Stimulated activated naive CD4-positive, alpha-beta T cell (primary cell): ENCODE measurements around the gene FLT4.

ENCODE experiments used
- DNase-seq, 6 experiments: peaks; one replicate each; lab custom pipeline; 2025; lab: John Stamatoyannopoulos, UW

The FLT4 gene

DNA sequence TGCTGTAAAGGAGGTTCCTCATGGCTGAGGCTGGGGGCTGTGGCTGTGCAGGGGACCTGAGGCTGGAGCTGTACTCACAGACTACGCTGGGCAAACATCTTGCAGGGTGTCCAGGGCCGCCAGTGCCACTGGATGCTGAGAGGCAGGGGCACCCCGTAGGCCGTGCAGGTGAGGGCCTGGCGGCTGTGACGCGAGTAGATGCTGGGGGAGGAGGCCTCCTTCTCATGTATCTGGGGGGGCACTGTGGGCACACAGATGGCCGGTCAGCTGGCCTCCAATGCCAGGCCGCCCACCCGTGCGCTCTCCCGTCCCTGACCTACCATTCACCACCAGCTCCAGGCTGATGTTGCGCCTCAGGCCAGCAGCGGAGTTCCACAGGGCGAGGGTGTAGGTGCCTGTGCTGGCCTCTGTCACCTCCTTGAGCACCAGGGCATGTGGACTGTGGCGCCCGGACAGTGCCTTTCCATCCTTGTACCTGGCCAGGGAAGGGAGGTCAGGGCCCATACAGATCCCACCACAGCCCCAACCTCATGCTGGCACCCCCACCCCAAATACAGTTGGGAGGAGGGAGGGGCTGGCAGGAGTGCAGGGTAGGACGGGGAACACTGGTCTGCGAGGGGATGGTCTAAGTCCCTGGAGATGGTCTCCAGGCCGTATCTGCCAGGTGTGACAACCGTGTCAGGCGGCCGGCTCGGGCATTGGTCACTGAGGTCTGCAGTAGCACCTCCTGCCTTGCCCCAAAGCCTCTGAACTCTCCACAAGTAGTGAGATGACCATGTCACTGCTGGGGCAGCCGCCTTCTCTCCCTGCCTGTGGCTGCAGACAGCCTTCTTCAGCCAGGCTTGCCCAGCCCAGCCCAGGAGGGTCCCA, 23.4 kb downstream of the FLT4 start:
- no peak for DNase-seq

DNA sequence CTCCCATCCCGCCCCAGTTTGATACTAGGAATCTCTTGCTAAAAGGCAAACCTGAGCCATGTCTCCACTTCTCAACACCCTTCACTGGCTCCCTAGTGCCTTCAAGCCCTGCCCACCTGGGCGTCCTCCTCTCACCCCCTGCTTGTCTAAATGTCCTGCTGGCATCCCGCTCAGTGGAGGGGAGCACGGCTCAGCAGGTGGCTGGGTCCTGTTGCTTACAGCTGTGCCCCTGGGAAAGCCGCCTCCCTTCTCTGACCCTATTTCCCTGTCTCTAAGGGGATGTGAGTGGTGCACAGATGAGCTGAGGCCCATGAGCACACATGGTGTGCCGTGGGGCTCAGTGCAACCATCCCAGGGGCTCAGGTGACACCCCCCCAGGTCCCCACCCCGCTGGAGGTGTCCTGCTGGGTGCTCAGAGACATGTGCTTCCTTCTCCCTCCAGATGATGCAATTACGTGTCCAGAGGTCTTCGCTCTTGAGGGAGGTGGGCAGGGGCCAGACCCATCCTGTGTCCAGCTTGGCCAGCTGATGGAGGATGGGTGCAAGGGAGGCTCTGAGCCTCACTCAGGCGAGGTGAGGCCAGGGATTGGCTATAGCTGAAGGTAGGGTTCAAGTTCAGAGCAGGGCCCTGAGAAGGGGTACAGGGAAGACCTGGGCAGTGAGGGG, 24.1 kb downstream of the FLT4 start:
- no peak for DNase-seq

DNA sequence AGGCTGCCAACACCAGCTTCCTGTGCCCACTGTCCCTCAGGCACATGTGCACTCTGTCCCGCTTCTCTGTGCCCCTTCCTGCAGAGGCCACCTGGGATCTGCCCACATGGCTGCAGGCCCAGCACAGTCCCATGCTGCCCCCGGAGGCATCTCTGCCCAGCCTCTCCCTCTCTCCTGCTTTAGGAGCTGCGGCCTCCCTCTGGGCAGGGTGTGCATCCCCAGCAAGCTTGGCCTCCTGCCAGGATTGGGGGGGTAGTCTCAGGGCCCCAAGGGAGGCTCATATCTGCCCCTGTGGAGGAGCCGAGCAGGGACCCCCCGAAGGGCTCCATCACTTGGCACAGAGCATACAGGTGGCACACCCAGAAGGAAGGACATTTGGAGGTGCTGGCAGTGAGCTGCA, 24.8 kb downstream of the FLT4 start:
- no peak for DNase-seq

DNA sequence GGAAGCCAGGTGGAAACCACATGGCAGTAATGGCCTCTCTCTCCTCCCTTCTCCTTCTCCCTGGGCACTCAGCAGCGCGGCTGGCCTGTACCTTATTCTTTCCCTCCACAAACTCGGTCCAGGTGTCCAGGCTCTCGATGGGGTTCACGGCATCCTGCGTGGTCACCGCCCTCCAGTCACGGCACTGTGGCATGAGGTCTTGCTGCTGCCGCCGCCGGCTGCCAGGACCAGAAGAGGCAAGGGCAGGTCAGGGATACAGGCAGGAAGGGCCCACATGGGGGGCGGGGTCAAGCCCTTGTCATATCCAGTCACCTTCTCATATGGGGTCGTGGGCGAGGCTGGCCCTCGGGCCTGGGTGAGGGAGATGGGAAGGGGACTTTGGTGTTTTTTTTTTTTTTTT, 25.6 kb downstream of the FLT4 start:
- DNase-seq: no peak

DNA sequence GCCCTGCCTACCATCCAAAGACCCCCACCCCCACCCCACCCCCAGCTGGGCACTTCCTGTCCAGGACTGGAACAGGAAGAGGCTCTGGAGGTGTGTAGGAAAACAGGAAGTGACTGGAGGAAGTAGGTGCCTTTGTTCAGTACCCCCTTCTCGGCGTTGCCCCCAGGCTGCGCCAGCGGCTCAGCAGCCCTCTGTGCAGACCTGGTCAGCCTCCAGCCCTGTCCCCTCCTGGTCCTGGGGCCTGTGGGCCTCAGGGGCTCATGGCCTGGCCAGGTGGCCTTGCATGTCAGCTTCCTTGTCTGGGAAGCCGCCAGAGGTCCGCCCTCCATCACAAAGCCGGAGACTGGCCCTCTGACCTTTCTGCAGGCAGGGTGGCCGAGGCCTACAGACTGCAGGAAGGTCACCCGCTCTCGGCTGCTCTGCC, 26.0 kb downstream of the FLT4 start:
- no peak for DNase-seq

DNA sequence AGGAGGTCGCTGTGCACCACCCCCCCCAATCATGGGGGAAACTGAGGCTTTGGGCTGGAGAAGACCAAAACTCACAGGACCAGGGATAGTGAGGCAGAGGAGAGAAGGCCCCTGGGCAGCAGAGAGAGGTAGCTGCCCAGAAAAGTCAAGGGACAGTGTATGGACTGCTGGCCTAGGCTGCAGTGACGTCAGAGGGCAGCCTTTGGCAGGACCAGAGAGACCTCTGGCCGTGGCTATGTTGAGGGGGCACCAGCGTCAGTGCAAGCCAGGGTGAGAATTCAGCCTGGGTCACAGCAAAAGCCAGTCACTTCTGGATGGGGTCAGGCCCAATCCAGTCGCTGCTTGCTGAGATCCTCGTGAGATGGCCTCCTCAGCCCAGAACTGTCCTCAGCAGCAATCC, 26.5 kb downstream of the FLT4 start:
- no peak for DNase-seq

DNA sequence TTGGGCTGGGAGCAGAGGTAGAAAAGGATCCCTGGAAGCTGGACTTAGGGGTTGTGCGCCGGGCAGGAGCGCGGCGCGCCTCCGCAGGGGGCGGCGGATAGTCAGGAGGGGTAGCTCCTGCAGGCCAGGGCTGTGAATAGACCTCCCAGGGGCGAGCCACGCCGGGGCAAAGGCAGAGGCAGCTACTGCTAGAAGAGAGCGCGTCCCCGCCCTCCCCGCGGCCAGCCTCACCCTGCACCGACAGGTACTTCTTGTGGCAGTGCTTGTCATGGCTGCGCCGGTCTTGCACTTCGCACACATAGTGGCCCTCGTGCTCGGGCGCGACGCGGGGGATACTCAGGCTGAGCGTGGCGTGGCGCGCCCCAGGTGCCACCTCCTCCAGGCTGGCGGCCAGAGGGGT, 28.1 kb downstream of the FLT4 start:
- no peak for DNase-seq

DNA sequence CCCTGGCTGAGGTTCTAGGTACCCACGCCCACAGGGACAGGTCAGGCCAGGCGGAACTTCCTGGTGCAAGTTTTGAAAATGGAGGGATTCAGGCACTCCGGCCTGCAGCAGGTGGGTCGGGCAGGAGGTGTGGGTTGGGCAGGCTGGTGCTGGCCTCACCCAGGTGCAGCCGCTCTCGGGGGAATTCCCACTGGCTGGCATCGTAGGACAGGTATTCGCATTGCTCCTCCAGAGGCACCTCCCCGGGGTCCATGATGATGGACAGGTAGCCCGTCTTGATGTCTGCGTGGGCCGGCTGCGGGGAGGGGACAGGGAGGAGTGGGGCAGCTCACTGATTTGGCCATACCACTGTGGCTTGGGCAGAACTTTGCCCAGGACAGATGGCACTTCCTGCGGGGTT, 29.4 kb downstream of the FLT4 start:
- no peak for DNase-seq

DNA sequence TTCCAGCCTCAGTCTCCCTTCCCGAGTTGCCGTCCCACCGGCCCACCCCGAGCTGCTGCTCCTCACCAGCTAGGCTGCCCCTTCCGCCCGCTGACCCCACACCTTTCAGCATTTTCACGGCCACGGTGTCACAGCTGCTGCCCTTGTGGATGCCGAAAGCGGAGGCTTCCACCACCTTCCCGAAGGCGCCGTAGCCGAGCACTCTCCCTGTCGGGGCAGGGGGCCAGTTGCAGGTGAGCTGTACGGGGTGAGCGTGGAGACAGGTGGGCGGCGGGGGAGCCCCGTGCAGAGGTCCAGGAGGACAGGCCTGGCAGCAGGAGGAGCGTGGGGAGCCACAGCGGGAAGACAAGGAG, 29.9 kb downstream of the FLT4 start:
- no peak for DNase-seq

DNA sequence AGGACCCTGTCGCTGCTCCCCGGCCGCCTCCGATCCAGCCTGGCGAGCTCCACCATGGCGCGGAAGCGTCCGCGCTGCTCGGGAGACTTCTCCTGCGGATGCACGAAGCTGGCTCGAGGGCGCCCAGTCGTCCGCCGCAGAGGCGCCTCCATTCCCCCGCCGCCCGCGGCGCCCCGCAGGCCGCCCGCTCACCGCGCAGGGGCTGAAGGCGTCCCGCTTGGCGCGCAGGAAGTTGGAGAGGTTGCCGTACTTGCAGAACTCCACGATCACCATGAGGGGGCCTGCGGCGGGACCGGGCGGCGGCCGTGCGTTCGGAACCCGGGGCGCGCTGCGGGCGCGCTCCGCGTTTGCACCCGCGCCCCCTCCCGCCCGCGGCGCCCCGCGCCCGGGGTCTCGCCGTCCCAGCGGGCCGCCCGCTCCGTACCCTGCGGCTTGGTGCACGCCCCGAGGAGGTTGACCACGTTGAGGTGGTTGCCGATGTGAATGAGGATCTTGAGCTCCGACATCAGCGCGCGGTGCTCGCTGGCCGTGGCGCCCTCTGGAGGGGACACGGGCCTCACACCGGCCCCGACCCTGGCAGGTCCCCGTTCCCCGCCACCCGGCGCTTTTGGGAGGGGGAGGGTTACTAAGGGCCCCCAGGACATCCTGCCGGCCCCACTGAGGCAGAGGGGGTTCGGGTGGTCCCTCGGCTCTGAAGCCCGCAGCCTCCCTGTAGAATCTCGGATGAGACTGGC, 30.4 kb downstream of the FLT4 start:
- peak in 4 of 6 experiments; percentile 16 to 47 (median 28) for DNase-seq

DNA sequence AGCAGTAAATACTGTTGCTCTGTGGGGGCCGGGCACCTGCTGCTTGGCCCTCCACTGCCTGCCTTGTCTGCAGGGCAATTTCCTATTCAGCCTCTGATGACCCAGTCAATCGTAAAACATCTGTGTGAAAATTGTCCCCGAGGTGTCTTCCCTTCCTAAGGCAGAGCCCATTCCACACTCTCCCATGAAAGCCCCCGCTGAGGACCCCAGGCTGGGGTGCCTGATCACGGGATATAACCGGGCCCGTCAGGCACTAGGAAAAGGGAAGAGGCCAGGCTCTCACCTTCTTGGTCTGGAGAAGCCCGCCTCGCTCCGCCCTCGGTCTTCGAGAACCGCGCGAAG, 30.9 kb downstream of the FLT4 start:
- DNase-seq: no peak

DNA sequence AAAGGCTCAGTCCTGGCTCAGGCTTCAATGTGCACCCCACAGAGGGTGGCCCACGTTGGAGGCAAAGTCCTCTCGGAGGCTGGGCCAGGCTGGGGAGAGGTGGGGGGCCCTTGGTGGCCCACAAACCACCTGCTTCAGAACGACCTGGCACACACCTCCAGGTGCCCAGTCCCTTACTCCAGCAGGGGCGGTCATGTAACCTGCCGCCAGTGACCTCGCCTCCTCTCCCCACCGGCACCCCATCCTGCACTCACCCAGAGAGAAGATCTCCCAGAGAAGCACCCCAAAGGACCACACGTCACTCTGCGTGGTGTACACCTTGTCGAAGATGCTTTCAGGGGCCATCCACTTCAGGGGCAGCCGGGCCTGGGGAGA, 35.6 kb downstream of the FLT4 start:
- DNase-seq: no peak

DNA sequence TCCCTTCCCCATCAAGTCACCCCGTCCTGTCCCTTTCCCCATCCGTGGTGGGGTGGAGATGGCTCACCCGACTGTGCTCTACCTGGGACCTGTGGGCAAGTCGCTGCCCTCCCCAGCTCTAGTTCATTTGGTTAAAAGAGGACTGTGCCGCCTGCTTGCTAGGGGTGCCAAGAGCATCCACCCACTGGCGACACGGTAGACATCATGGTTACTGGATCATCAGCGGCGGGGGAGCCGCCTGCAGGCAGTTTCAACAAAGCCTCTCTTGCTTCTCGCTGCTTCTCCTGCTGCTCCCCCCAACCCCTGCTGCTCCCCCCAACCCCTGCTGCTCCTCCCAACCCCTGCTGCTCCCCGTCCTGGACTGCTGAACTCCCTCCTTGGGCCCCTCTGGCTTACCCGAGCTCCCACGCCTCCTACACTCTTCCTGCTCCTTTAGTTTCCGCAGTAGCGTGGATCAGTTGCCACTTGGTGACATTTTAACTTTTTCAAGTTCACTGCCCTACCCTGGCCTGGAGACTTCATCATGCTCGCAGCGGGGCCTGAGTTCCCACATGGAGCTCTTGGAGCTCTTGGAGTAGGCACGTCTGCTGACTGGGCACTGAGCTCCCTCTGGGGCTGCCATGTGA, 36.1 kb downstream of the FLT4 start:
- no peak for DNase-seq

DNA sequence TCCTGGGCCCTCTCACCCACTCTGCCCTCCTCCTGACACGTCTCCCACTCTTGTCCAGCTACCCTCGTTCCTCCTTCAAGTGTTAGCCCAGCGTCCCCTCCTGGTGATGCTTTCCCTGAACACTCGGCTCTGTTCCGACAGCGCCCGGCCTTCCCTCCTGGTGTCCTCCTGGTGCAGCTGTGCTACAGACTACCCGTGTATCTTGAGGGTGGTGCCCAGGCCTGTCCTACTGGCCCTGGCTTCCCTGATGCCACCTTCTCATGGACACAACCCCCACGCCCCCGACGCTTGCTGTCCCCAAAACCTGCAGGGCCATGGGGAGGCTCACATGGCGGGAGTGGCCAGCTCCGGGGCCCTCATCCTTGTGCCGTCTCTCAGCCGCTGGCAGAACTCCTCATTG, 36.7 kb downstream of the FLT4 start:
- no peak for DNase-seq

DNA sequence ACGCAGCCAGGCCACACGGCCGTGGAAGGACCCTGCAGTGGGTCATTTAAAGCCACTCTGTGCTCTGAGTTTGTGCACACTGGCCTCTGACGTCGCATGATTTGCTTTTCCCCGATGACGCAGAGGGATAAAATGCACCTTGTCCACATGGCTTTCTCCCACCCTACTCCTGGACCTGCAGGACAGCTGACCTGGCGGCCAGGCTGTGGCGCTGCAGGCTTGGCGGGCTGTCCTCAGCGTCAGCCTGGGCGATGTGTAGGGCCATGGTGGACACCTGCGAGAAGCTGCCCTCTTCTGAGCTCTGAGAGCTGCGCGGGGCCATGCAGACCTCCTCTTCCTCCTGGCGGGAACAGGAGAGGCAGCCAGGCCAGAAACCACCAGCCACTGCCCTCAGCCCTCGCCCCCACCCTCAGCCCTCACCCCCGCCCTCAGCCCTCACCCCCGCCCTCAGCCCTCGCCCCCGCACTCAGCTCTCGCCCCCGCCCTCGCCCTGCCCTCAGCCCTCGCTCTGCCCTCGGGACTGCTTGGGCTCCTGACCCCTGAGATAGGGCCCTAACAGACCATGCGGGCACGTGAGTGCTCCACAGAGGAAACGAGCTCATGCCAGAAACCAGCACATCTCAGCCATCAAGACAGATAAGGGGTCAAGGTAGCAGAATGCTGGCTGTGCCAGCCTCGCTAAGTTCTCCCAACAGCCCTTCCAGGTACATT, 38.1 kb downstream of the FLT4 start:
- no peak for DNase-seq

DNA sequence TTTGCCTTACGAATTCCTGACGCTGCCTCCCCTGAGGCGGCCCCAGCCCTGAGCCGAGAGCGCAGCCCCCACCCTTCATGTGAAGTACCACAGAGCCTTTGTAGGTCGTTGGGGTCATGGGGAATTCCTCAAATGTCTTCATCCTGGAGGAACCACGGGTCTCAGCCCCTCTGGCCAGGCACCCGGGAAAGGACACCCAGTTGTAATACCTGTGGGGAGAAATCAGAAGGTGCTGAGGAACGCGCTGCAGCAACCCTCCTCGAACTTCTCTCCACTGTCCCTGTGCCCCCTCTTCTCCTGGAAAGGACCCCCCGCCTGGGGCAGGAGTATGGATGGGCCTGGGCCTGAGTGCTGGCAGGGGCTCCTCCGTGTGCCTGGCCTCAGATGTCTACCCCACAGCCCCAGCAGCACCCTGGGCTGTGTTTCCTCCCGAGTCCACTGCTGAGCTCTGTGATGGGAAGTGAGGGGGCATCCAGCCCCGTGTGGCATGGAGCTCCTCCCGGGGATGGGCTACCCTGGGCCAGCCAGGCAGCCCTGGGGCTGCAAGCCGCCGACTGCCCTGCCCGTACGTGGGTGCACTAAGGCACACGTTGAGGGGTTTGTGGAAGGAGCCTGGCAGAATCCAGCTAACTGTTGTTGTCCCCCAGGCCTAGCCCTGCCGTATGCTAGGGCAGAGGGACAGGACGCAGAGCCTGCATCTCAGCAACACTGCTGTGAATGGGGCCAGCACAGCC, 39.4 kb downstream of the FLT4 start:
- DNase-seq: no peak

DNA sequence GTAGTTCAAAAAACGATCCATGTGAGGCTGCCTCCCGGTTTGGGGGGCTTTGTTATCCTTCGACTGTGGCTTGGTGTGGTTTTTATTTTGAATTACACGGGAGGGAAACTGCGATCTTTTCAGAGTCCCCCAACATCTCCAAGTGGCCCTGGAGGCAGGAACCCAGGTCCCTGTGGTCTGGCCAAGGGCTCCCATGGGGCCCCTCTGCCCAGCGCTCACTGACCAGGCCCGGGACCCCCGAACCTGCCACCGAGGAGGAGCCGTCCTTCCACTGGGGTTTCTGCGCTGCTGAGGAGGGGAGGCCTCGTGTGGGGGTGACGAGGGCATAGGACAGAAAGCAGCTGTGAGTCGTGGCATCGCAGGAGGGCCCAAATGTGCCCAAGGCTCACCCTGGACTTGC, 40.0 kb downstream of the FLT4 start:
- DNase-seq: no peak

DNA sequence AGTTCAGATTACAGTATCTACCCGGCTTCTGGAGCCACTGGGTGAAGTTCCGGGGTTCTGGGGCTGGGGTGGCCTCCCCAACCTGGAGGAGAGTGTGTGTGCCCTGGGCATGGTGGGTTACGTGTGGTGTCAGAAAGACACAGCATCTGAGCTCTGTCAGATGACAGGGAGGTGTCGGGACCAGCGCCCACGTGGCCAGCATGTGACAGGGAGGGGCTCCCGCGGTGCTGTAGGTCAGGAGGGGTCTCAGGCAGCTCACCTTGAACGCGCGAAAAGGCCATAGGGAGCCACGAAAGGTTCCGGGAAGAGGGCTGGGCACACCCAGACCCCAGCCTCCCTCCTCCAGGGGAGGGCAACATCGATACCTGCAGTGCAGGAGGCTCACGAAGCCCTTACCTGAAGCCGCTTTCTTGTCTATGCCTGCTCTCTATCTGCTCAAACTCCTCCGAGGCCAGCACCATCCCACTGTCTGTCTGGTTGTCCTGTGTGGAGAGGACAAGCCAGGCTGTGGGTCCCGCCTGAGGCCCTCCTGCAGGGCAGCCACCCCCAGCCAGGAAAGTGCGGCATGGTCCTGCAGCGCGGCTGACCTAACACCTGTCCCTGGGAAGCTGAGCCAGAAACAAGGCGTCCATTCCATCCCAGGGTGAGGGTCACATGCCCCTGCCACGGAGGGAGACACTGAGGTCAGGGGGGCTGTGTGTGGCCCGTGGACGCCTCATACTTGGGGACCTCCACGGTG, 40.7 kb downstream of the FLT4 start:
- DNase-seq: no peak

DNA sequence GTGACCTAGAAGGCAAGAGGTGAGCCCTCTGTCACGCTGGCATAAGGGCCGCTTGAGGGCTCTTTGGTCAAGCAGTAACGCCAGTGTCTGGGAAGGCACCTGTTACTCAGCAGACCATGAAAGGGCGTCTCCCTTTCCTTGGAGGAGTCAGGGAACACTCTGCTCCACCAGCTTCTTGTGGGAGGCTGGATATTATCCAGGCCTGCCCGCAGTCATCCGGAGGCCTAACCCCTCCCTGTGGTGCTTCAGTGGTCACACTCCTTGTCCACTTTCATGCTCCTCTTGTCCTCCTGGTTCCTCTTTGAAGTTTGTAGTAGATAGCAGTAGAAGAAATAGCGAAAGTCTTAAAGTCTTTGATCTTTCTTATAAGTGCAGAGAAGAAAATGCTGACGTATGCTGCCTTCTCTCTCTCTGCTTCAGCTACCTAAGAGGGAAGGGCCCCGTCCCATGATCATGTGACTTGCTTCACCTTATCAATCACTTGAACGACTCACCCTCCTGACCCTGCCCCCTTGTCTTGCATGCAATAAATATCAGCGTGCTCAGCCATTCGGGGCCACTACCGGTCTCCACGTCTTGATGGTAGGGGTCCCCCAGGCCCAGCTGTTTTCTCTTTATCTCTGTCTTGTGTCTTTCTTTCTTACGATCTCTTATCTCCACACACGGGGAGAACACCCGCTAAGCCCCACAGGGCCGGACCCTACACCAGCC, 41.4 kb downstream of the FLT4 start:
- DNase-seq: no peak

DNA sequence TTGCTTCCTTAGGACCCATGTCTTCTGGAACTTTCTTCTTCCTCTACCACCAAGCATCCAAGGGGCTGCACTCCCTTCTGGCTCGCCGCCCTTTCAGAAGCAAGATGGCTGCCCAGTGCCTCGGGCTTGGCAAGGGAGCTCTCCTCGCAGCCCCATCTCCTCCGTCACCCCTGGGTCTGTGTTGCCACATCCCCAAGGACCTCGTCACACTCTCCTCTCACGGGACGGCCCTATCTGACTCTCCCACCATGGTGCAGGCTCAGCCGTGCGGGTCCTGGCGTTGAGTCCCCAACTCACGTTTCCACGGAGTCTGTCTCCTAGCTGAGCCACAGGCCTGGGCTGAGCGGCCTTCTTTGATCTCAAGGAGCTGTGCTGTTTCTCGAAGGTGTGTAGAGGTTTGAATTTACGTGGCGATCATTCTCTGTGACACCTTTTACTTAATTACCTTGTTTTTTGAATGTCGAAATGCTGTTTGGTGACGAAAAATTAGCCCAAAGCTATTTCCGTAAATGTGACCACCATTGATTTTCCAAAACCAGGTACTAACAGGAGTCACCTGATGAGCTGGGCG, 43.1 kb downstream of the FLT4 start:
- DNase-seq: no peak
